ENCODE data around the gene SCEL. TPM values are rescaled to one million over a fixed set of nuclear protein-coding genes. Genes with fewer than 3 reads are reported as not detected.

The SCEL gene
- total RNA-seq, 1 experiment from 2014 or later, result 2.8 TPM

- CTCF ChIA-PET, result no interaction called here
- H3K27ac Mint-ChIP-seq (ENCODE audit: unreplicated experiment), result no peak overlapping the region
Observed at GRCh38 chr13:77544355-77544754, 8.8 kb downstream of the SCEL start.

GRCh38 chr13:77544758-77545338, 9.3 kb downstream of the SCEL start:
- Mint-ChIP-seq H3K4me3 (ENCODE audit: unreplicated experiment) (no peak overlapping the region), H3K9me3 (ENCODE audit: unreplicated experiment) (no peaks in the 10 kb centered on the region), H3K27ac (ENCODE audit: unreplicated experiment) (no peak overlapping the region), H3K36me3 (ENCODE audit: insufficient read depth, unreplicated experiment) (no peaks in the 10 kb centered on the region), H3K4me1 (ENCODE audit: low read depth, unreplicated experiment) (peaks cover 7% of the 10 kb centered on the region), H3K27me3 (ENCODE audit: insufficient read depth, unreplicated experiment) (peaks cover 13% of the 10 kb centered on the region)
- DNase-seq, result no peak
- ChIA-PET POLR2A (no interaction called here), CTCF (no interaction called here)
- H3K9me3 ChIP-seq, result no peaks in the 10 kb centered on the region
- no peak for TF ChIP-seq CTCF (IDR thresholded peaks at IDR 0.05; ENCODE audit: insufficient read depth in 1 of 2, low read depth in 1 of 2, low read length in 1 of 2, severe bottlenecking in 1 of 2, unreplicated experiment in 1 of 2)
- intact Hi-C loops (cut with micrococcal nuclease; ENCODE audit: unreplicated experiment), result no loop called here
- no peaks in the 10 kb centered on the region for H3K36me3 ChIP-seq (ENCODE audit: control insufficient read depth, insufficient read depth, low read length)
- H3K4me3 ChIP-seq (ENCODE audit: low read depth, low read length), result no peak overlapping the region
- H3K4me1 ChIP-seq, result peaks cover 5% of the 10 kb centered on the region; the same call in 1 of the 2 replicates
- no TSS peak for BruUV-seq (replicated peaks)
- no peaks in the 10 kb centered on the region for H3K27me3 ChIP-seq (replicated peaks; ENCODE audit: control insufficient read depth, insufficient read depth, low read length)

More at GRCh38 chr13:77544355-77544754, 8.8 kb downstream of the SCEL start:
- intact Hi-C loops (cut with micrococcal nuclease; ENCODE audit: unreplicated experiment), result no loop called here
- Mint-ChIP-seq H3K27me3 (ENCODE audit: insufficient read depth, unreplicated experiment) (peaks cover 13% of the 10 kb centered on the region), H3K4me1 (ENCODE audit: low read depth, unreplicated experiment) (peaks cover 7% of the 10 kb centered on the region), H3K4me3 (ENCODE audit: unreplicated experiment) (no peak overlapping the region), H3K9me3 (ENCODE audit: unreplicated experiment) (no peaks in the 10 kb centered on the region), H3K36me3 (ENCODE audit: insufficient read depth, unreplicated experiment) (no peaks in the 10 kb centered on the region)
- Histone ChIP-seq H3K36me3 (ENCODE audit: control insufficient read depth, insufficient read depth, low read length) (no peaks in the 10 kb centered on the region), H3K9me3 (no peaks in the 10 kb centered on the region), H3K4me1 (peaks cover 7% of the 10 kb centered on the region; the same call in 1 of the 2 replicates), H3K4me3 (ENCODE audit: low read depth, low read length) (no peak overlapping the region), H3K27me3 (replicated peaks; ENCODE audit: control insufficient read depth, insufficient read depth, low read length) (no peaks in the 10 kb centered on the region)
- TF ChIP-seq CTCF (IDR thresholded peaks at IDR 0.05; ENCODE audit: insufficient read depth in 1 of 2, low read depth in 1 of 2, low read length in 1 of 2, severe bottlenecking in 1 of 2, unreplicated experiment in 1 of 2), result no peak
- POLR2A ChIA-PET, result no interaction called here
- no TSS peak for BruUV-seq (replicated peaks)
- no peak for DNase-seq

GRCh38 chr13:77545626-77546412, 10.3 kb downstream of the SCEL start:
- no peak overlapping the region for H3K4me3 ChIP-seq (ENCODE audit: low read depth, low read length)
- no peaks in the 10 kb centered on the region for H3K9me3 Mint-ChIP-seq (ENCODE audit: unreplicated experiment)
- DNase-seq, result no peak
- TF ChIP-seq CTCF (IDR thresholded peaks at IDR 0.05; ENCODE audit: insufficient read depth in 1 of 2, low read depth in 1 of 2, low read length in 1 of 2, severe bottlenecking in 1 of 2, unreplicated experiment in 1 of 2), result no peak
- H3K4me1 ChIP-seq, result no peaks in the 10 kb centered on the region
- no peak overlapping the region for H3K27ac Mint-ChIP-seq (ENCODE audit: unreplicated experiment)
- H3K4me3 Mint-ChIP-seq (ENCODE audit: unreplicated experiment), result no peak overlapping the region
- intact Hi-C loops (cut with micrococcal nuclease; ENCODE audit: unreplicated experiment), result no loop called here
- no peaks in the 10 kb centered on the region for H3K4me1 Mint-ChIP-seq (ENCODE audit: low read depth, unreplicated experiment)
- ChIA-PET POLR2A (no interaction called here), CTCF (no interaction called here)
- no peaks in the 10 kb centered on the region for H3K9me3 ChIP-seq
- BruUV-seq (replicated peaks), result no TSS peak
- peaks cover 8% of the 10 kb centered on the region for H3K27me3 Mint-ChIP-seq (ENCODE audit: insufficient read depth, unreplicated experiment)
- H3K27me3 ChIP-seq (replicated peaks; ENCODE audit: control insufficient read depth, insufficient read depth, low read length), result no peaks in the 10 kb centered on the region
- H3K36me3 Mint-ChIP-seq (ENCODE audit: insufficient read depth, unreplicated experiment), result no peaks in the 10 kb centered on the region
- H3K36me3 ChIP-seq (ENCODE audit: control insufficient read depth, insufficient read depth, low read length), result no peaks in the 10 kb centered on the region

All from Caco-2 (cell line).